Breast epithelium (tissue), 3 donors: ENCODE measurements around the gene TARBP1.
"Not testable (repeated sequence)": the region's sequence is repeated elsewhere in the genome, so short reads cannot be mapped to it uniquely, and the experiment has no call there.

Experiments
- POLR2A ChIP-seq: fragments of 450-650 bp; IDR thresholded peaks from one replicate; pipeline ENCODE4 v1.6.1; 2016; ENCODE audit warnings: antibody characterized with exemption, mild to moderate bottlenecking, moderate library complexity
- POLR2AphosphoS5 ChIP-seq, 3 donors: sonication (generic); formaldehyde crosslinking; IDR thresholded peaks; one replicate each; pipeline ENCODE4 v1.6.1; 2017; ENCODE audit warnings: antibody characterized with exemption in 3 of 3
- TF ChIP-seq, protein P1 (sequence below), 3 donors: fragments of 450-650 bp; IDR thresholded peaks; one replicate each; pipeline ENCODE4 v1.5.1; 2016 to 2017; ENCODE audit warnings: antibody characterized with exemption in 3 of 3, mild to moderate bottlenecking in 3 of 3, moderate library complexity in 3 of 3

DNA sequence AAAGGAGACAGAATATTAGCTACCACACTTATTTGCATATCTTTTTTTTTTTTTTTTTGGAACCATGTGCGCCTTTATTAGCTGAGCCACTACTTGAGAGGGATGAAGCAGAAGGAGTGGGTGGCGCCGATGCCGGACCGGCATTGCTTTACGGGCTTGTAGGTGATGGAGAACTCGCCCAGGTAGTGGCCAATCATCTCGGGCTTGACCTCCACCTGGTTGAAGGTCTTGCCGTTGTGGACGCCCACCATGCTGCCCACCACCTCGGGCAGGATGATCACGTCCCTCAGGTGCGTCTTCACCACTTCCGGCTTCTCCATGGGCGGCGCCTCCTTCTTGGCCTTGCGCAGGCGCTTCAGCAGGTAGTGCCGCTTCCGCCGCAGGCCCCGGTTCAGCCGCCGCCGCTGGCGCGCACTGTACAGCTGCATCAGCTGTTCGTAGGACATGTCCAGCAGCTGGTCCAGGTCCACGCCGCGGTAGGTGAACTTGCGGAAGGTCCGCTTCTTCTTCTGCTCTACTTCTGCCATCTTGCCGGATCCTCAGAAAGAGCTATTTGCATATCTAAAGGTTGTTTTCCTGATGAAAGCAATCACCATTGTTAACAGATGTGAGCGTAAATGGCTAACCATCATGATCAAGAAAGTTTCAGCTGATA is 122.2 kb downstream of the TARBP1 start:
- TF ChIP-seq, protein P1, sequence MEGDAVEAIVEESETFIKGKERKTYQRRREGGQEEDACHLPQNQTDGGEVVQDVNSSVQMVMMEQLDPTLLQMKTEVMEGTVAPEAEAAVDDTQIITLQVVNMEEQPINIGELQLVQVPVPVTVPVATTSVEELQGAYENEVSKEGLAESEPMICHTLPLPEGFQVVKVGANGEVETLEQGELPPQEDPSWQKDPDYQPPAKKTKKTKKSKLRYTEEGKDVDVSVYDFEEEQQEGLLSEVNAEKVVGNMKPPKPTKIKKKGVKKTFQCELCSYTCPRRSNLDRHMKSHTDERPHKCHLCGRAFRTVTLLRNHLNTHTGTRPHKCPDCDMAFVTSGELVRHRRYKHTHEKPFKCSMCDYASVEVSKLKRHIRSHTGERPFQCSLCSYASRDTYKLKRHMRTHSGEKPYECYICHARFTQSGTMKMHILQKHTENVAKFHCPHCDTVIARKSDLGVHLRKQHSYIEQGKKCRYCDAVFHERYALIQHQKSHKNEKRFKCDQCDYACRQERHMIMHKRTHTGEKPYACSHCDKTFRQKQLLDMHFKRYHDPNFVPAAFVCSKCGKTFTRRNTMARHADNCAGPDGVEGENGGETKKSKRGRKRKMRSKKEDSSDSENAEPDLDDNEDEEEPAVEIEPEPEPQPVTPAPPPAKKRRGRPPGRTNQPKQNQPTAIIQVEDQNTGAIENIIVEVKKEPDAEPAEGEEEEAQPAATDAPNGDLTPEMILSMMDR (IDR thresholded peaks at IDR 0.05): not testable (repeated sequence)
- TF ChIP-seq POLR2AphosphoS5 (IDR thresholded peaks at IDR 0.05); POLR2A: not testable (repeated sequence)
